OCI-M1 (cell line): ENCODE results near the gene DBNDD2.

Experiments used
- DNase-seq: peaks from one replicate; lab custom pipeline; 2025; lab: John Stamatoyannopoulos, UW

The DBNDD2 gene

DNA sequence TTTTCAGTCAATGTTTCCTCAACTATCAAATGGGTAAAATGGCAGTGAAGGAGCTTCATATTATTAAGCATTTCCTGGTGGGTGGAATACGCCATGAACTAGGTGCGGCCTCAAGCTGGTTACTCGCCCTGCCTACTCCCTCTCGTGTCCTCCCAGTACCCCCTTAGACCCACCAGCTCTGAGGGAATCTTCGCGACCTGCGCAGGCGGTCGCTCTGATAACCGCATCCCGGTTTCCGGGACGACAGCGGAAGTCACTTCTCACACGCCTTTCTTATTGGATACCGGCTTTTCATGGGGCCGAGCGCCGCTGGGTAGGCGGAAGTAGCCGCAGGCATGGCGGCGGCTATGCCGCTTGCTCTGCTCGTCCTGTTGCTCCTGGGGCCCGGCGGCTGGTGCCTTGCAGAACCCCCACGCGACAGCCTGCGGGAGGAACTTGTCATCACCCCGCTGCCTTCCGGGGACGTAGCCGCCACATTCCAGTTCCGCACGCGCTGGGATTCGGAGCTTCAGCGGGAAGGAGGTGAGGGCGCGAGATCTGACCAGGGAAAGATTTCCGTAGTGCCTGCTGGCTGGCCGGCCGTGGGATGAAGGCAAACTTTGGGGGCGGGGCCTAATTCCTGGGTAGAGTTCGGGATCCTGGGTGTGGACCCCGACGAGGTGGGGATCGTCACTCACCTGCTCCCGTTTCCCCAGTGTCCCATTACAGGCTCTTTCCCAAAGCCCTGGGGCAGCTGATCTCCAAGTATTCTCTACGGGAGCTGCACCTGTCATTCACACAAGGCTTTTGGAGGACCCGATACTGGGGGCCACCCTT is 7.9 kb downstream of the DBNDD2 start, which contains the start of gene PIGT:
Gene PIGT, plus strand, starts transcription at position 320 of the 816 bp plus-strand sequence. Its CDS starts 16 bp downstream, at position 336.
- DNase-seq = peak; percentile 91

DNA sequence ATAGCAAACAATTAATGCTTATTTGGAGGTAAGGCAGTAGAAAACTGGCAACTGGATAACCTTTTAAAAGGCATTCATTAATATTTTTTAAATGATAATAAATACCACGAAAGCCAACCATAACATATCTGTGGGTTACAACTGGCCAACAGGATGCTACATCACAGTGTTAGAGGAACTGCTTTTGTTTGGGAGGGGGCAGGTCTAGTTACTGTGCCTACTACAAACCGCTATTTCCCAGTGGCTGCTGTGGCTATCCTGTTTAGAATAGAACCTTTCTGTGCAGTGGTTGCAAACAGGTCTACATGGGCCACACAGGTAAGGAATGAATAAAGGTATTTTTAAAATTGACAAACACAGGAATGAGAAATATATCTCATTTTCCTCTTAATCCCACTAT is 8.8 kb downstream of the DBNDD2 start:
- no peak for DNase-seq

DNA sequence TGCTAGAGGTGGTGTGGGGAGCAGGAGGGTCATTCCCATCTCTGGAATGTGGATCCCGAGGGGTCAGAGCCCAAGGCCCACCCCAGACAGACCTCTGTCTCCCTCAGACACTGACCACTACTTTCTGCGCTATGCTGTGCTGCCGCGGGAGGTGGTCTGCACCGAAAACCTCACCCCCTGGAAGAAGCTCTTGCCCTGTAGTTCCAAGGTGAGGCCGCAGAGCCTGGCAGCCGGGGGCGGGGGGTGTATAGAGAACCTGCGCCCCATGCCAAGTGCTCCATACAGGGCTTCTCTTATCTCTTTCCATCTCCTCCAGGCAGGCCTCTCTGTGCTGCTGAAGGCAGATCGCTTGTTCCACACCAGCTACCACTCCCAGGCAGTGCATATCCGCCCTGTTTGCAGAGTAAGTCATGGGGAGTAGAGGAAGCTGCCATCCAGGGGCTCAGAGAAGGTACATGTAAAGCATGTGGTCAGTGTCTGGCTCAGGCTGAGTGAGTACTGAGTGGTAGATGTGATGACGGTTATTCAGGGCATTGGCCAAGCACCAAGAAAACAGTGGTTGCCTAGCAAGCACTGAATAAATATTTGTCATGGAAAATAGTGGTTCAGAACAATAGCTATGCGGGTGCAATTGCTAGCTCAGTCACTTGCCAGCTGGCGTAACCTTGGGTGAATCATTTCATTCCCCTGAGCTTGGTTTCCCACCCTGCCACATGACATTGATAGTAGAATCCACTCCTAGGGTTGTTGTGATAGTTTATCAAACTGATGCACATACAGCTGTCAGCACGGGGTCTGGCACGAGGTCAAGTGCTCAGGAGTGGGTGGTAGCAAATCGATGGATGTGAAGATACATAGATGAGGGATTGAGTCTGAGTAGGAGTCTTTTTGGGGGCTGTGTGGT is 11.4 kb downstream of the DBNDD2 start:
- DNase-seq = no peak

DNA sequence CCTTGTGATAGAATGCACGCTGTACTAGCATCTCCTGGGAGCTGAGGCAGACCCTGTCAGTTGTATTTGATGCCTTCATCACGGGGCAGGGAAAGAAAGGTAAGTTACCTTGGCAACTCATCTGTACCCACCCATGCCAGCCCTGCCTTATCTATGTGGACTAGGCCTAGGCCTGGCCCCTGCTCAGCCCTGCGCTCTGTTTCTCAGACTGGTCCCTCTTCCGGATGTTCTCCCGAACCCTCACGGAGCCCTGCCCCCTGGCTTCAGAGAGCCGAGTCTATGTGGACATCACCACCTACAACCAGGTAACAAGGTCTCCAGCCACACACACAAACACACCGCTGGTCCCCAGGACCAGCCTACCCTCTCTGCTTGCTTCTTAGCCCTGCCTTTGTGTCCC is 12.0 kb downstream of the DBNDD2 start:
- no peak for DNase-seq

DNA sequence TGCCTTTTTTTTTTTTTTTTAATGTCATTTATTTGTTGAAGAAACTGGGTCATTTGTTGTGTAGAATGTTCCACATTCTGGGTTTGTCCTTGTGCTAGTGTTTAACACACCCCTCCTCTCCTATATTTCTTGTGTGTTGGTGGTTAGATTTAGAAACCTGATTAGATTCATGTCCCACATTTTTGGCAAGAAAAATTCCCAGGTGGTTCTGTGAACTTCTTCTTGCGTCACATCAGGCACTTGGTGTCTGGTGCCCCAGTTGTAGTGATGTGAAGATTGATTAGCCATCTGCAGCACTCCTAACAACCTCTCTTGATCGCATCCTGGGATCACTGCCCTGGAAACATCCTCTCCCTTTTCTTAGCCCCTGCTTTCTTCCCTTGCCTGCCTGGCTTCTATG is 15.6 kb downstream of the DBNDD2 start:
- no peak for DNase-seq

DNA sequence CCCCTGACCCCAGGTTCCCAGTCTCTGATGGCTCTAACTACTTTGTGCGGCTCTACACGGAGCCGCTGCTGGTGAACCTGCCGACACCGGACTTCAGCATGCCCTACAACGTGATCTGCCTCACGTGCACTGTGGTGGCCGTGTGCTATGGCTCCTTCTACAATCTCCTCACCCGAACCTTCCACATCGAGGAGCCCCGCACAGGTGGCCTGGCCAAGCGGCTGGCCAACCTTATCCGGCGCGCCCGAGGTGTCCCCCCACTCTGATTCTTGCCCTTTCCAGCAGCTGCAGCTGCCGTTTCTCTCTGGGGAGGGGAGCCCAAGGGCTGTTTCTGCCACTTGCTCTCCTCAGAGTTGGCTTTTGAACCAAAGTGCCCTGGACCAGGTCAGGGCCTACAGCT is 17.5 kb downstream of the DBNDD2 start:
- no peak for DNase-seq

DNA sequence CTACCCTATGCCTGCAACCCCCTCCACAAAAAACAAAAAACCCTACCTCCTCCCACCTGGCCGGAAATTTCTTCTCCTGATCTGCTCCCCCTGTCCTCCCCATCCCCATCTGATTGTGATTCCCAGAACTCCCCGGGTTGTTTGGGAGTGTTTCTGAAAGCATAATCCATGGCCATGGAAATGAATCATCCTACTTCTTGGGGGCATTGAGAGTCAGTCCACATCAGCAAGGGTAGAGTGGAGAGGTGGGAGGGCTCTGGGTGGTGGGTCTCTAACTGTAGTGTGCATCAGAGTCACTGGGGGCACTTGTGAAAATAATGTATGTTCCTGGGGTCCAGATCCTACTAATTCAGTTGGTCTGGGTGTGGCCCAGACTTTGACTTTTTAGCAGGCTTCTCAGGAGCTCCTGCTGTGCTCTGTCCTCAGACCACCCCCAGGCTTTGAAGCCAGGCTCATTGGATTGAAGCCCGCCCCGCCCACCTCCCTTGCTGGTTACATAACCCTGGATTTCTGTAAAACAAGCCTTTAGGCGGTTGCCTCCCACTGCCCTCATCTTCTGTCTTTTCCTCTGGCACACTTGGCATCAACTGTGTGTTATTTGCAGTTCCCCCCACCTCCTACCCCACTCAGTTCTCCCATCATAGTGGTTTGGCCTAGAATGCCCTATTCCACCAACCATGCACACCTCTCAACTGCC is 18.4 kb downstream of the DBNDD2 start:
- DNase-seq = no peak

DNA sequence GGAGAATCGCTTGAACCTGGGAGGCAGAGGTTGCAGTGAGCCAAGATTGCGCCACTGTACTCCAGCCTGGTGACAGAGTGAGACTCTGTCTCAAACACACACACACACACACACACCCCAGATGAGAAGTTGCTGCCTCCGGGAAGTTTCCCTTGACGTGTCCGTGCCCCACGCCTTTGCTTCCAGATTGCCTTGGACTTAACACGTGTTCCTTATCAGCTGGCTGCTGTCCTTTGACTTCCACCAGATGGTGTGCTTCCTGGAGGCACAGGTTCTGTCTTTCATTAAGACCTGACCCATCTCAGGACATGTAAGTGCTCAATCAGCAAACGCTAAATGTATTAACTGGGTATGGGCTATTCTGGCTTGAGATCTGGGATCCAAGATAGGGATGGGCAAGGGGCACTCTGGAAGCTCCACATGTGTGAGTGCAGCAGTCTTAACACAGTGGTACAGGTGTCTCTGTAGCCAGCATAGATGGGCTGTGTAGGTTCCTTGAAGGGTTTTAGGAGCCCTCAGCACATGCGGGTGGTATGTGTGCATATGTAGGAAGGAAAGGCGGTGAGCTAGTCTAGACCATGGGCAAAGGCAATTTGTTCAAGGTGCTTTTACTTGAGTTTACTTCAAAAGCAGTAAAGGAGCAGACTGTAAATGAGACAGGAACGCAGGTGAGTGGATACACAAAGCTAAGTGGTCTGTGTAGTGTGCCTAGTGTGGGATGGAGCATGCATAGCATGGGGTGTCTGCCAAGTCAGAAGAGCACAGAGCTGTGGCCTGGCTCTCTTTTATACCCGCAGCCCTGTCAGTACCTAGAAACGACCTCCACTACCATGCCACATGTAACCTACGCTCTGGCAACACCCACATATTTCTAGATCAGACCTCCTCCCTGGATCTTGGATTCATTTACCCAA is 19.4 kb downstream of the DBNDD2 start:
- peak; percentile 27 for DNase-seq

DNA sequence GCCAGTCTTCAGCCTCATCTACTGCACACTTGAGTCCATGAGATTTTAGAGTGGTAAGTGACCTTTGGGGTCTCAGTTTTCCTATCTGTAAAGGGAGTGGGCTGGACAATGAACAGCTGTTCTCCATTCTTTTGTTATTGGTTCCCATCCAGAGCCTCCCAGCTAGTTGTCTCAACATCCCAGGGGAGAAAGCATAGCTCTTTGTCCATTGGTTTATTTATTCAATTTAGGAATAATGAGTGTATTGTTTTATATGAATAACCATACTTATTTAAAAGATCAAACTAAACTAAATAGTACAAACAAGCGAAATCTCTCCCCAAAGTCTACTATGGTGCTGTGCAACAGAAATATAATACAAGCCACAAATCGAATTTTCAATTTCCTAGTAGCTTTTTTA is 21.5 kb downstream of the DBNDD2 start:
- no peak for DNase-seq

DNA sequence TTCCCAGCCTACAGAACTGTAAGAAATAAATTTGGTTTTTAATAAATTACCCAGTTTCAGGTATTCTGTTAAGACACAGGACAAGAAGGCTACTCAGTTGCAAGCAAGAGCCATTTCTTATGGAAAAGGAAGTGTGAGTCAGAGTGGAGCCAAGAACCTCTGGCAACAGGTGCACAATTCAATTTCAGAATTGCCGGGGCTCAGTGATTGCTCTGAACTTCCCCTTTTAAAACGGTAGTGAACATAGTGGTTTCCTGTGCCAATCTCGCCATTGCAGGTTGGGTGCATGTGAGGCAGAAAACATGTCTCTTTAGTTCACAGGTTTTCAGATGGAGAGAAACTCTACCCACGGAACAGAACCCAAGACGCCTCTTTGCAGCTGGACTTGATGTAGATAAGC is 24.2 kb downstream of the DBNDD2 start:
- DNase-seq = peak; percentile 34

DNA sequence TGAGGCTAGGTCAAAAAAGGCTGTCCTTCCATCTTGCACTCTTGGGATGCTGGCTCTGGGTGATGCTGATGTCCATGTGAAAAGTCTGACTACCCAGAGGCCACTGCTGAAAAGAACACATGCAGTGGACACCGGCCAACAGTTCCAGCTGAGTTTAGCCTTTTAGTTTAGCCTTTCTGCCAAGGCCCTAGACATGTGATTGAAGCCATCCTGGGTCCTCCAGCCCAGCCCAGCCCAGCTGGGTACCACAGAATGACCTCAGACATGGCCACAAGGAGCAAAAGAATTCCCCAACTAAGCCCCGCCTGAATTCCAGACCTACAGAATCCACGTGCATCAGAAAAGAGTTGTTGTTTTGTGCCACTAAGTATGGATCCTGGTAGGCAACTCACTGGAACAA is 25.2 kb downstream of the DBNDD2 start:
- no peak for DNase-seq

DNA sequence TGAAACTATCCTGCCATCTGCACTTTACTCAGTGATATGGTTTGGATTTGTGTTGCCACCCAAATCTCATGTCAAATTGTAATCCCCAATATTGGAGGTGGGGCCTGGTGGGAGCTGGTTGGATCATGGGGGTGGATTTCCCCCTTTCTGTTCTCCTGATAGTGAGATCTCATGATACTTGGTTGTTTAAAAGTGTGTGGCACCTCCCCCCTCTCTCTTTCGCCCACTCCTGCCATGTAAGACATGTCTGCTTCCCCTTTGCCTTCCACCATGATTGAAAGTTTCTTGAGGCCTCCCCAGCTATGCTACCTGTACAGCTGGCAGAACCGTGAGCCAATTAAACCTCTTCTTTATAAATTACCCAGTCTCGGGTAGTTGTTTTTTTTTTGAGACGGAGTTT is 25.9 kb downstream of the DBNDD2 start:
- DNase-seq = no peak

DNA sequence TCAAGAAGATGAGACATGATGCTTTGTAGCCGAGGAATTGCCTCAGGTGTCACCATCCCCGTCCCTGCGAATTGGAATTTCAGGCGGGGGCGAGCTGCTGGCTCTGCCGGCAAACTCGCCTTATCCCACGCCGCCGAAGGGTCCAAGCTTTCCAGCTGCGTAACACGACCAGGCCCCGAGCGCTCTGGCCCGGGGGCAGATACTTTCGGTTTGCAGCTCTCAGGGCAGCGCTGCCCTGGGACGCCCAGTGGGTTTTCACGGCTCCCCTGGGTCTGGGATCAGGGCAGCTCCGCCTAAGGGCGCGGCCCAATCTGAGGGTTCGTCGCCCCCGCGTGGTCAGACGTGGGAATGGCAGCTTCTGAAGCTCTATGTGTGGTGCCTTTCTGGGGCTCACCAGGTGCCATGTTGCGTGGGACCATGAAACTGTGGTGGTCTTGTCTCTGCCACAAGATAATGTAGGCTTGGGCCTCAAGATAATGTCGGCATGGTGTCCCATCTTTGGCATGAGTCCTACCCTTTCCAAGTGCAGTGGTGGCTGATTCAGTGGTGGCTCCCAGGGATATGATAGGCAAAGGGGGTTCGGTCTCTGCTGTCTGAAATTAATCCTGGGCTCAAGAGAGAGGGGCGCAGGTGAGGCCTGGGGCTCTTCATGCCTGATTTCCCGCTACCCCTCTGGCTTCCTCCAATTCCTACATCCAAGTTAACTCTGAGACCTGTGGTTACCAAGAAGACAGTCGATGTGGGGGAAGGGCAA is 28.8 kb downstream of the DBNDD2 start:
- DNase-seq = peak; percentile 94

DNA sequence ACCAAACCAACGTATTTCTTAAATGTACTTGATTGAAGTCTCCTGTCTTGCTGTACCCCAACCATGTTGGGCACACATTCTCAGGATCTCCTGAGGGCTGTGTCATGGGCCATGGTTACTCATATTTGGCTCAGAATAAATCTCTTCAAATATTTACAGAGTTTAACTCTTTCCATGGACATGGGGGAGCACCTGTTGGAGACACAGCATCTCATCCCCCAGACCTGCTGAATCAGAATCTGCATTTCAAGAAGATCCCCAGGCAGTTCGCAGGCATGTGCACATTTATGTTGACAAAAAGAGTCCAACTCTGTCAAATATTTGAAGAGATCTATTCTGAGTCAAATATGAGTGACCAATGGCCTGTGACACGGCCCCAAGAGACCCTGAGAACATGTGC is 32.3 kb downstream of the DBNDD2 start:
- DNase-seq = no peak

DNA sequence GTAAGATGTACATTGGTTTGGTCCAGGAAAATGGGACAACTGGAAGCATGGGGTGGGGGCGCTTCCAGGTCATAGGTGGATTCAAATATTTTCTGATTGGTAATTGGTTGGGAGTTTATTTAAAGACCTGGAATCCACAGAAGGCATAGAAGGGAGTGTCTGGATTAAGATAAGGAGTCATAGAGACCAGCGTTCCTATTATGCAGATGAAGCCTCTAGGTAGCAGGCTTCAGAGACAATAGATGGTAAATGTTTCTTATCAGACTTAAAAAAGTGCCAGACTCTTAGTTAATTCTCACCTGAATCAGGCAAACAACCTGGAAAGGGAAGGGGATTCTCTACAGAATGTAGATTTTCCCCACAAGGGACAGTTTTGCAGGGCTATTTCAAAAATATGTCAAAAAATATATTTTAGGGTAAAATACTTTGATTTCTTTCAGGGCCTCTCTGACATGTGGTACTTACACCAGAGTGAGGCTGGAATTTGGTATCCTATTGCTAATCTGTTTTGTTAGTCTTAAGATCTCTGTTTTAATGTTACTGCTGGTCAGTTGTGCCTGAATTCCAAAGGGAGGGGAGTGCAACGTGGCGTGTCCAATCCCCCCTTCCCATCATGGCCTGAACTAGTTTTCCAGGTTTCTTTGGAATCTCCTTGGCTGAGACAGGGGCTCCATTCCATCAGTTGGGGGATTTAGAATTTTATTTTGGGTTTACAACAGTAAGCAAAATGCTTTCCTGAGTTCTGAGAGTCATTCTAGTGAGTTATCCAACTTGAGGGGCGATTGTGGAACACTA is 33.0 kb downstream of the DBNDD2 start:
- DNase-seq = no peak

DNA sequence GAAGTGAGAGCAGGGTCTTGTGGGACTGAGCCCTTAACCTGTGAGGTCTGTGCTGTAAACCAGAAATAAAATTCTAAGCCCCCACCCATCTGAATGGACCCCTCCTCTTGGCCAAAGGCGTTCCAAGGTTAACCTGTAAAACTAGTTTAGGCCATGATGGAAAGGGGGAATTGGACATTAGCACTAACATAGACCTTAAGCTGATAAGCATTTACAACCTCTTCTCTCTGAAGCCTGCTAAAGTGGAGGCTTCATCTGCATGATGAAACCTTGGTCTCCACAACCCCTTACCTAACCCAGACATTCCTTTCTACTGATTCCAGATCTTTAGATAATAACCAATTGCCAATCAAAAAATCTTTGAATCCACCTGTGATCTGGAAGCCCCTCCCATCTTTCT is 33.7 kb downstream of the DBNDD2 start:
- DNase-seq = no peak

DNA sequence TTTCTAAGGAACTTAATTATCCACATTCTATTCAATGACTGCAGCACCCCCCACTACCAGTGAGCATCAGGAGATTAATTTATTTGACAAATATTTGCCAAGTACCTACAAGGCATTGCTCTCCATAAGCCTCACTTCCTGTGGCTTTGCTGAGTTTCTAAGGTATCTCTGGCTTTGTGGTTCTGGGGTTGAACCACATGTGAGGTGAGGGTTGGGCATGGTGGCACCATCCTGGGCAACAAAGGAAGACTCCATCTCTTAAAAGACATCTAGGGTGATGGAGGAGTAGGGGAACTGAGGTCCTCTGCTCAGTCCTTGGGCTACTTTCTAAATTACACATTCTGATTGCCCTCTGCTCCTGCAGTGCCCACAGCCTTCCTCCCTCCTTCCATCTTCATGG is 36.0 kb downstream of the DBNDD2 start:
- DNase-seq = no peak

DNA sequence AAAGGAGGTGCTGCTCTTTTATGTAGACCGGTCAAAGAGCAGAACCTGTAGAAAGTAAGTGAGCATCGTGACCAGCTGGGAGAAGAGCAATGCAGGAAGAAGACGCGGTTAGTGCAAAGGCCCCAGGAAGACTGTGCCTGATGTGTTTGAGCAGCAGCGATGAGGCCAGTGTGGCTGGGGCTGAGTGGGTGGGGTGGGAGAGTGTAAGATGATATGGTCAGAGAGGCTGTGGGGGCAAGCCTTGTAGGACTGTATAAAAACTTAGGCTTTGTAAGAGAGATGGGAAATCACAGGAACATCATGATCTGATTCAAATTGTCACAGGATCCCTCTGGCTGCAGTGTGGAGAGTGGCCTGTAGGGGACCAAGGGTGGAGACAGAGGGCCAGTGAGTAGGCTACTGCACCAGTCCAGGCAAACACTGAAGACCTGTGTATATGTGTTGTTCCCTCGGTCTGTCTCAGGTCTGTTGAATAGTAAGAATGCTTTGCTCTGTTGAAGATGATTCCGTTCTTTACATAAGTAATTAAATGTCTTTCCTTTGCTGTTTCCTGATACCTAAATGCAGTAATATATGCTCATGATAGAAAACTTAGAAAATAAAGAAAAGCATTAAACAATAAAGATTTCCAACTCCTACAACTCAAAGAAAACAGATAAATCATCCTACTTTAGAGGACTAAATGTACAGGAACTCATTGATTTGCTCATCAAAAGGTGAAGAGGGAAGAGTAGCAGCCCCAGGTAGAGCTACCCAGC is 37.9 kb downstream of the DBNDD2 start:
- peak; percentile 55 for DNase-seq

DNA sequence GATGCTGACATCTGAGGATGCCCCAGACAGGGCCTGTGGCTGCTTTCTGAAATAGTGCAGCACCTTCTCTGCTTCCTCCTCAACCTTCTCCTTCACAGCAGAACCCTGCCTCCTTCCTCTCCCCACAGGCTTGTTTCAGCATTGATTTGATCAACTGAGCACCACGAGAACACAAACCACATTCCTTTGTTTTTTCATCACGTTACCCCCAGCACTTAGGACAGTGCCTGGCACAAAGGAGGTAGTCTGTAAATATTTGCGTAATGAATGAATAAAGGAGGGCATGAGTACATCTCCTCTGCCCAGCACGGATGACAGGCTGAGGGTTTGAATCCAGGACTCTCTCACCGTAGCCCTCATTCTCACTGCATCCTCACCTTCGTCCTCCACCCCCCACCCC is 40.2 kb downstream of the DBNDD2 start:
- DNase-seq = no peak
